HEK293 (cell line): ENCODE results near the gene DGKQ.

Experiments
- CTCF ChIA-PET: fragments of 350-600 bp; formaldehyde crosslinking; extraction: SDS; loops from one replicate; lab custom pipeline; 2021; ENCODE audit warnings: antibody characterized with exemption; lab: Yijun Ruan, JAX
- POLR2A ChIA-PET: fragments of 300-600 bp; formaldehyde crosslinking; extraction: SDS; loops from one replicate; lab custom pipeline; 2020; ENCODE audit warnings: antibody characterized with exemption, inconsistent platforms; lab: Yijun Ruan, JAX
- H3K27ac ChIP-seq: fragments of 200-500 bp; sonication (Bioruptor generic); 2 replicates; pipeline ENCODE4 v1.5.1; 2014; ENCODE audit warnings: low read depth, low read length, control low read depth, inconsistent platforms; ENCODE audit errors: extremely low read depth
- H3K36me3 ChIP-seq, 2 experiments: fragments of 200-500 bp in 1 of 2; sonication (Bioruptor generic) in 1 of 2; 1 replicate in 1 of 2; 2 replicates in 1 of 2; pipeline ENCODE4 v1.5.1; 2014 to 2017; ENCODE audit warnings: inconsistent platforms in 2 of 2, low read length in 2 of 2; ENCODE audit not compliant: control insufficient read depth in 2 of 2, insufficient read depth in 1 of 2
- H3K4me1 ChIP-seq: fragments of 200-500 bp; sonication (Bioruptor generic); 2 replicates; pipeline ENCODE4 v1.5.1; 2014; ENCODE audit warnings: mild to moderate bottlenecking, low read length, inconsistent platforms; ENCODE audit not compliant: control insufficient read depth, insufficient read depth
- H3K4me3 ChIP-seq: 2 replicates; pipeline ENCODE4 v1.5.1; 2011; ENCODE audit warnings: low read depth, mild to moderate bottlenecking, control low read depth, low read length, moderate library complexity
- H3K9me3 ChIP-seq: fragments of 200-500 bp; sonication (Bioruptor generic); 2 replicates; pipeline ENCODE4 v1.5.1; 2014; ENCODE audit warnings: low read depth, low read length, inconsistent platforms; ENCODE audit not compliant: control insufficient read depth, insufficient read depth
- BCL11A ChIP-seq: fragments of 450-650 bp; formaldehyde crosslinking; IDR thresholded peaks from 2 replicates; pipeline ENCODE4 v1.5.1; 2016; ENCODE audit warnings: low read depth, missing biosample characterization, missing genetic modification characterization
- HIC1 ChIP-seq: fragments of 450-650 bp; formaldehyde crosslinking; IDR thresholded peaks from 2 replicates; pipeline ENCODE4 v1.5.1; 2016; ENCODE audit warnings: missing biosample characterization, missing genetic modification characterization
- HOXC10 ChIP-seq: sonication (generic); formaldehyde crosslinking; IDR thresholded peaks from 2 replicates; pipeline ENCODE4 v1.8.1; 2023; ENCODE audit warnings: mild to moderate bottlenecking, missing genetic modification reagents
- MZF1 ChIP-seq: fragments of 450-650 bp; formaldehyde crosslinking; IDR thresholded peaks from 2 replicates; pipeline ENCODE4 v1.5.1; 2017; ENCODE audit warnings: missing biosample characterization, missing genetic modification characterization, borderline replicate concordance
- OSR2 ChIP-seq: fragments of 450-650 bp; formaldehyde crosslinking; IDR thresholded peaks from 2 replicates; pipeline ENCODE4 v1.5.1; 2016; ENCODE audit warnings: missing biosample characterization, missing genetic modification characterization
- YY1 ChIP-seq: fragments of 450-650 bp; formaldehyde crosslinking; IDR thresholded peaks from 2 replicates; pipeline ENCODE4 v1.5.1; 2018; ENCODE audit warnings: missing biosample characterization, missing genetic modification characterization
- ZBTB20 ChIP-seq: fragments of 450-650 bp; formaldehyde crosslinking; IDR thresholded peaks from 2 replicates; pipeline ENCODE4 v1.5.1; 2016; ENCODE audit warnings: missing biosample characterization, missing genetic modification characterization
- ZBTB6 ChIP-seq: fragments of 450-650 bp; formaldehyde crosslinking; IDR thresholded peaks from 2 replicates; pipeline ENCODE4 v1.5.1; 2017; ENCODE audit warnings: missing biosample characterization, missing genetic modification characterization
- ZNF112 ChIP-seq: fragments of 450-650 bp; formaldehyde crosslinking; IDR thresholded peaks from 2 replicates; pipeline ENCODE4 v1.5.0; 2017; ENCODE audit warnings: missing biosample characterization, missing genetic modification characterization
- ZNF132 ChIP-seq: fragments of 450-650 bp; formaldehyde crosslinking; IDR thresholded peaks from 2 replicates; pipeline ENCODE4 v1.5.1; 2017; ENCODE audit warnings: missing biosample characterization, missing genetic modification characterization, borderline replicate concordance
- ZNF133 ChIP-seq: fragments of 450-650 bp; formaldehyde crosslinking; IDR thresholded peaks from 2 replicates; pipeline ENCODE4 v1.5.1; 2016; ENCODE audit warnings: missing biosample characterization, missing genetic modification characterization
- ZNF223 ChIP-seq: fragments of 450-650 bp; formaldehyde crosslinking; IDR thresholded peaks from 2 replicates; pipeline ENCODE4 v1.5.1; 2016; ENCODE audit warnings: missing biosample characterization, missing genetic modification characterization
- ZNF248 ChIP-seq: fragments of 450-650 bp; formaldehyde crosslinking; IDR thresholded peaks from 2 replicates; pipeline ENCODE4 v1.5.1; 2017; ENCODE audit warnings: missing biosample characterization, missing genetic modification characterization
- ZNF266 ChIP-seq: fragments of 450-650 bp; formaldehyde crosslinking; IDR thresholded peaks from 2 replicates; pipeline ENCODE4 v1.5.1; 2016; ENCODE audit warnings: missing biosample characterization, missing genetic modification characterization, low read depth
- ZNF292 ChIP-seq: fragments of 450-650 bp; formaldehyde crosslinking; IDR thresholded peaks from 2 replicates; pipeline ENCODE4 v1.5.1; 2016; ENCODE audit warnings: low read depth, missing biosample characterization, missing genetic modification characterization, borderline replicate concordance
- ZNF335 ChIP-seq: fragments of 450-650 bp; formaldehyde crosslinking; conservative IDR thresholded peaks from 2 replicates; pipeline ENCODE4 v1.5.1; 2016; ENCODE audit warnings: missing biosample characterization, missing genetic modification characterization
- ZNF341 ChIP-seq: fragments of 450-650 bp; formaldehyde crosslinking; IDR thresholded peaks from 2 replicates; pipeline ENCODE4; 2016; ENCODE audit warnings: low read depth, missing biosample characterization, missing genetic modification characterization
- ZNF362 ChIP-seq: fragments of 450-650 bp; formaldehyde crosslinking; IDR thresholded peaks from 2 replicates; pipeline ENCODE4 v1.5.1; 2016; ENCODE audit warnings: missing biosample characterization, missing genetic modification characterization
- ZNF510 ChIP-seq: fragments of 450-650 bp; formaldehyde crosslinking; IDR thresholded peaks from 2 replicates; pipeline ENCODE4 v1.5.1; 2018; ENCODE audit warnings: mild to moderate bottlenecking, missing genetic modification characterization, missing biosample characterization; ENCODE audit not compliant: insufficient replicate concordance
- ZNF529 ChIP-seq: fragments of 450-650 bp; formaldehyde crosslinking; IDR thresholded peaks from 2 replicates; pipeline ENCODE4 v1.5.1; 2017; ENCODE audit warnings: missing genetic modification characterization, missing biosample characterization; ENCODE audit not compliant: insufficient replicate concordance
- ZNF560 ChIP-seq: fragments of 450-650 bp; formaldehyde crosslinking; IDR thresholded peaks from 2 replicates; pipeline ENCODE4 v1.5.1; 2017; ENCODE audit warnings: missing biosample characterization, missing genetic modification characterization, borderline replicate concordance
- ZNF561 ChIP-seq: fragments of 450-650 bp; IDR thresholded peaks from 2 replicates; pipeline ENCODE4 v1.5.1; 2018; ENCODE audit warnings: missing biosample characterization, missing genetic modification characterization, borderline replicate concordance
- ZNF580 ChIP-seq: fragments of 450-650 bp; formaldehyde crosslinking; IDR thresholded peaks from 2 replicates; pipeline ENCODE4 v1.5.1; 2016; ENCODE audit warnings: missing biosample characterization, missing genetic modification characterization
- ZNF639 ChIP-seq: fragments of 450-650 bp; formaldehyde crosslinking; IDR thresholded peaks from 2 replicates; pipeline ENCODE4 v1.5.1; 2016; ENCODE audit warnings: missing biosample characterization, missing genetic modification characterization
- ZNF677 ChIP-seq: fragments of 450-650 bp; IDR thresholded peaks from 2 replicates; pipeline ENCODE4 v1.5.0; 2018; ENCODE audit warnings: missing biosample characterization, mild to moderate bottlenecking, missing genetic modification characterization, moderate library complexity
- ZSCAN18 ChIP-seq: fragments of 450-650 bp; formaldehyde crosslinking; IDR thresholded peaks from 2 replicates; pipeline ENCODE4 v1.5.1; 2016; ENCODE audit warnings: missing biosample characterization, missing genetic modification characterization
- ZSCAN4 ChIP-seq: fragments of 450-650 bp; formaldehyde crosslinking; IDR thresholded peaks from 2 replicates; pipeline ENCODE4 v1.5.1; 2017; ENCODE audit warnings: missing biosample characterization, missing genetic modification characterization

DGKQ gene

GRCh38 chr4:1008840-1009541, 35.6 kb upstream of the DGKQ start (continued):
- TF ChIP-seq ZNF561 (no peak), ZNF639 (tag by site-specific recombination) (no peak), BCL11A (tag by site-specific recombination) (no peak), ZNF266 (tag by site-specific recombination) (no peak), ZNF248 (no peak), MZF1 (tag by site-specific recombination) (no peak), ZSCAN18 (tag by site-specific recombination) (no peak), ZNF132 (tag by site-specific recombination) (no peak), OSR2 (no peak), ZNF560 (no peak), ZNF580 (tag by site-specific recombination) (no peak), ZNF292 (no peak), HOXC10 (no peak), ZNF112 (no peak), ZNF223 (tag by site-specific recombination) (no peak), ZNF362 (tag by site-specific recombination) (no peak), ZBTB20 (tag by site-specific recombination) (peak; percentile 12; the same call in 1 of the 2 replicates), ZSCAN4 (tag by site-specific recombination) (no peak), ZNF341 (peak; percentile 24; the same call in 1 of the 2 replicates), ZNF529 (tag by site-specific recombination) (no peak), YY1 (no peak), ZNF677 (tag by site-specific recombination) (no peak)
- TF ChIP-seq, all 188 proteins: peak for 4

GRCh38 chr4:1006856-1007255, 33.5 kb upstream of the DGKQ start:
- Histone ChIP-seq H3K9me3 (no peaks in the 10 kb centered on the region), H3K36me3 (no peaks in the 10 kb centered on the region), H3K4me1 (no peaks in the 10 kb centered on the region; the same call in 1 of the 2 replicates), H3K4me3 (no peak overlapping the region), H3K27ac (no peak overlapping the region)
- ChIA-PET CTCF (no interaction called here), POLR2A (no interaction called here)
- TF ChIP-seq ZBTB6 (tag by site-specific recombination): no peak
- TF ChIP-seq HIC1: no peak
- no peak for TF ChIP-seq ZNF510 (tag by site-specific recombination)
- TF ChIP-seq ZNF133 (tag by site-specific recombination): peak; percentile 96
- no peak for TF ChIP-seq ZNF335
